NCI-H1930 (cell line): Measurements from ENCODE around the gene WNT8B.
A peak's percentile ranks its signal among the peaks of the same experiment; 100 is the strongest.

Experiments
- DNase-seq, 2 experiments: peaks; one replicate each; lab custom pipeline; 2025; lab: John Stamatoyannopoulos, UW

The WNT8B gene

GRCh38 chr10:100519311-100520051 lies 56.7 kb downstream of the WNT8B start, which contains the start of gene SEC31B:
TSS of gene SEC31B (minus strand) at chr10:100519861. CDS start at chr10:100516952, 2,909 bp downstream.
- peak in 1 of 2 experiments; percentile 41 for DNase-seq

GRCh38 chr10:100520811-100521210 lies 58.0 kb downstream of the WNT8B start:
- no peak for DNase-seq

- no peak for DNase-seq
Observed at GRCh38 chr10:100522107-100522801, 59.4 kb downstream of the WNT8B start.

- no peak for DNase-seq
Observed at GRCh38 chr10:100522945-100523344, 60.1 kb downstream of the WNT8B start.

GRCh38 chr10:100524206-100524605 lies 61.4 kb downstream of the WNT8B start:
- no peak for DNase-seq

GRCh38 chr10:100524638-100525037 lies 61.8 kb downstream of the WNT8B start:
- DNase-seq, result no peak

- no peak for DNase-seq
Observed at GRCh38 chr10:100528123-100528886, 65.5 kb downstream of the WNT8B start.

- no peak for DNase-seq
Observed at GRCh38 chr10:100528921-100529474, 66.2 kb downstream of the WNT8B start.

GRCh38 chr10:100529475-100530298 lies 66.9 kb downstream of the WNT8B start, which contains the start of gene NDUFB8:
TSS of gene NDUFB8 (minus strand) at chr10:100529871. CDS start at chr10:100529851, 20 bp downstream.
- DNase-seq, result peak; percentile 61 to 68

- DNase-seq, result no peak
Observed at GRCh38 chr10:100531761-100532160, 69.0 kb downstream of the WNT8B start.
